IMR-90 (cell line): ENCODE results near the gene ANKMY2. TPM values are rescaled to one million over a fixed set of nuclear protein-coding genes. Genes with fewer than 3 reads are reported as not detected.

Experiments used
- ATAC-seq: fragments of 200-7000 bp; cut with Tn5 transposase; 2 replicates; pipeline ENCODE4 v1.9.1; 2020; ENCODE audit warnings: low read depth, mild to moderate bottlenecking, moderate library complexity
- BruUV-seq: library from RNA; stranded (reverse); fragments of 400-500 nt; replicated peaks from 2 replicates; lab custom pipeline; 2021; lab: Mats Ljungman, UMichigan
- CTCF ChIA-PET: fragments of 300-600 bp; formaldehyde crosslinking; extraction: SDS; loops from one replicate; lab custom pipeline; 2021; ENCODE audit warnings: antibody characterized with exemption; lab: Yijun Ruan, JAX
- POLR2A ChIA-PET: fragments of 300-600 bp; sonication (Branson Sonifier 250); formaldehyde crosslinking; loops from one replicate; lab custom pipeline; 2022; ENCODE audit warnings: antibody characterized with exemption; ENCODE audit not compliant: unreplicated experiment; lab: Charles Lee
- DNase-seq: peaks from one replicate; pipeline ENCODE4 v3.0.0; 2013
- H2AFZ ChIP-seq: replicated peaks from 2 replicates; pipeline ENCODE3; 2013; ENCODE audit warnings: low read length, mild to moderate bottlenecking; ENCODE audit not compliant: poor library complexity
- H2AK5ac ChIP-seq: 2 replicates; pipeline ENCODE4 v1.6.1; 2013; ENCODE audit warnings: low read depth, low read length, inconsistent platforms
- H2AK9ac ChIP-seq: replicated peaks from 2 replicates; pipeline ENCODE3; 2013; ENCODE audit warnings: mild to moderate bottlenecking, low read depth, low read length, moderate library complexity; ENCODE audit not compliant: poor library complexity
- H2BK120ac ChIP-seq: 2 replicates; pipeline ENCODE4 v1.6.1; 2013; ENCODE audit warnings: low read depth, low read length, inconsistent platforms
- H2BK15ac ChIP-seq: 3 replicates; pipeline ENCODE4 v1.6.1; 2013; ENCODE audit warnings: low read depth, low read length, inconsistent platforms
- H2BK20ac ChIP-seq: 2 replicates; pipeline ENCODE4 v1.6.1; 2013; ENCODE audit warnings: low read depth, mild to moderate bottlenecking, inconsistent platforms, low read length, moderate library complexity
- H2BK5ac ChIP-seq: 2 replicates; pipeline ENCODE4 v1.6.1; 2013; ENCODE audit warnings: mild to moderate bottlenecking, low read depth, low read length, inconsistent platforms; ENCODE audit not compliant: poor library complexity, severe bottlenecking
- H3K14ac ChIP-seq: replicated peaks from 2 replicates; pipeline ENCODE4 v1.6.1; 2013; ENCODE audit warnings: low read depth, low read length, inconsistent platforms
- H3K18ac ChIP-seq: 2 replicates; pipeline ENCODE4 v1.6.1; 2013; ENCODE audit warnings: low read depth, low read length, control low read depth
- H3K23ac ChIP-seq: 2 replicates; pipeline ENCODE4 v1.6.1; 2013; ENCODE audit warnings: low read depth, low read length, inconsistent platforms
- H3K27ac ChIP-seq: 2 replicates; pipeline ENCODE4 v1.5.1; 2013; ENCODE audit warnings: mild to moderate bottlenecking, control low read depth, low read length; ENCODE audit not compliant: insufficient read depth
- H3K27me3 ChIP-seq: 2 replicates; pipeline ENCODE4 v1.6.1; 2013; ENCODE audit warnings: low read length; ENCODE audit not compliant: control insufficient read depth, insufficient read depth
- H3K36me3 ChIP-seq: 2 replicates; pipeline ENCODE4 v1.6.1; 2013; ENCODE audit warnings: low read length, mixed read lengths; ENCODE audit not compliant: control insufficient read depth, insufficient read depth
- H3K4ac ChIP-seq: 2 replicates; pipeline ENCODE4 v1.6.1; 2013; ENCODE audit warnings: low read depth, low read length, inconsistent platforms
- H3K4me1 ChIP-seq: 2 replicates; pipeline ENCODE4 v1.6.1; 2013; ENCODE audit warnings: low read length, mixed read lengths; ENCODE audit not compliant: control insufficient read depth, insufficient read depth
- H3K4me2 ChIP-seq: 2 replicates; pipeline ENCODE4 v1.6.1; 2013; ENCODE audit warnings: low read depth, mild to moderate bottlenecking, control low read depth, low read length, moderate library complexity
- H3K4me3 ChIP-seq: 2 replicates; pipeline ENCODE4 v1.5.1; 2013; ENCODE audit warnings: low read depth, mild to moderate bottlenecking, control low read depth, low read length, moderate library complexity; ENCODE audit not compliant: insufficient read depth
- H3K56ac ChIP-seq: 2 replicates; pipeline ENCODE4 v1.6.1; 2013; ENCODE audit warnings: low read length, inconsistent platforms; ENCODE audit not compliant: insufficient read depth; ENCODE audit errors: extremely low read depth
- H3K79me1 ChIP-seq, 2 experiments: 2 replicates each; pipeline ENCODE4 v1.6.1; 2013; ENCODE audit warnings: low read length in 2 of 2, inconsistent platforms in 1 of 2, low read depth in 1 of 2
- H3K9ac ChIP-seq: 2 replicates; pipeline ENCODE4 v1.6.1; 2013; ENCODE audit warnings: low read depth, low read length, control low read depth
- H3K9me1 ChIP-seq: 2 replicates; pipeline ENCODE4 v1.6.1; 2013; ENCODE audit warnings: low read length, inconsistent platforms; ENCODE audit not compliant: insufficient read depth
- H3K9me3 ChIP-seq: 2 replicates; pipeline ENCODE4 v1.6.1; 2013; ENCODE audit warnings: low read length; ENCODE audit not compliant: control insufficient read depth, insufficient read depth
- H4K20me1 ChIP-seq: 2 replicates; pipeline ENCODE4 v1.6.1; 2013; ENCODE audit warnings: low read length, inconsistent platforms; ENCODE audit not compliant: insufficient read depth
- H4K5ac ChIP-seq: 2 replicates; pipeline ENCODE4 v1.6.1; 2013; ENCODE audit warnings: mild to moderate bottlenecking, low read depth, low read length, control low read depth
- H4K8ac ChIP-seq, 2 experiments: 2 replicates each; pipeline ENCODE4 v1.6.1; 2013; ENCODE audit warnings: low read depth in 2 of 2, low read length in 2 of 2, control low read depth in 1 of 2, inconsistent platforms in 1 of 2
- H4K91ac ChIP-seq: 2 replicates; pipeline ENCODE4 v1.6.1; 2013; ENCODE audit warnings: low read depth, low read length, inconsistent platforms; ENCODE audit not compliant: insufficient read depth
- BHLHE40 ChIP-seq: fragments of 150-350 bp; IDR thresholded peaks from 2 replicates; pipeline ENCODE4 v1.6.1; 2016; ENCODE audit warnings: mild to moderate bottlenecking, low read depth, low read length
- CEBPB ChIP-seq: IDR thresholded peaks from 2 replicates; pipeline ENCODE4 v1.6.1; 2012; ENCODE audit warnings: low read depth, low read length, improper control_type of control experiment
- CHD1 ChIP-seq: IDR thresholded peaks from 2 replicates; pipeline ENCODE4 v1.6.1; 2012; ENCODE audit warnings: low read depth, low read length, improper control_type of control experiment
- CTCF ChIP-seq: conservative IDR thresholded peaks from 2 replicates; pipeline ENCODE4 v1.5.1; 2012; ENCODE audit warnings: mild to moderate bottlenecking, low read depth, low read length, improper control_type of control experiment
- ELK1 ChIP-seq: fragments of 150-350 bp; IDR thresholded peaks from 2 replicates; pipeline ENCODE4 v1.6.1; 2016; ENCODE audit warnings: low read depth, mild to moderate bottlenecking, low read length, moderate library complexity, borderline replicate concordance
- FOS ChIP-seq: fragments of 150-350 bp; IDR thresholded peaks from 2 replicates; pipeline ENCODE4 v1.6.1; 2016; ENCODE audit warnings: low read depth, low read length
- MAFK ChIP-seq: IDR thresholded peaks from 2 replicates; pipeline ENCODE4 v1.6.1; 2012; ENCODE audit warnings: low read depth, low read length, improper control_type of control experiment
- MAZ ChIP-seq: IDR thresholded peaks from 2 replicates; pipeline ENCODE4 v1.6.1; 2012; ENCODE audit warnings: low read depth, mild to moderate bottlenecking, low read length, improper control_type of control experiment, moderate library complexity, borderline replicate concordance
- MXI1 ChIP-seq: IDR thresholded peaks from 2 replicates; pipeline ENCODE4 v1.6.1; 2012; ENCODE audit warnings: low read depth, mild to moderate bottlenecking, low read length, moderate library complexity, borderline replicate concordance
- NFE2L2 ChIP-seq: fragments of 150-350 bp; IDR thresholded peaks from 2 replicates; pipeline ENCODE4 v1.6.1; 2016; ENCODE audit warnings: low read depth, mild to moderate bottlenecking, low read length
- POLR2A ChIP-seq: IDR thresholded peaks from 2 replicates; pipeline ENCODE4 v1.6.1; 2012; ENCODE audit warnings: mild to moderate bottlenecking, low read depth, low read length
- RAD21 ChIP-seq: IDR thresholded peaks from 2 replicates; pipeline ENCODE4 v1.6.1; 2012; ENCODE audit warnings: low read length, improper control_type of control experiment
- RCOR1 ChIP-seq: IDR thresholded peaks from 2 replicates; pipeline ENCODE4 v1.6.1; 2012; ENCODE audit warnings: mild to moderate bottlenecking, low read length, improper control_type of control experiment; ENCODE audit not compliant: insufficient replicate concordance
- RFX5 ChIP-seq: IDR thresholded peaks from 2 replicates; pipeline ENCODE4 v1.8.0; 2012; ENCODE audit warnings: low read depth, mild to moderate bottlenecking, low read length, moderate library complexity
- SMC3 ChIP-seq: fragments of 150-350 bp; IDR thresholded peaks from 2 replicates; pipeline ENCODE4 v1.6.1; 2016; ENCODE audit warnings: low read depth, mild to moderate bottlenecking, antibody characterized with exemption, low read length, moderate library complexity
- WGBS, 2 experiments: methylation state at CpG; one replicate each; pipeline versions ENCODE4 v1.1.5 to v1.1.7; 2013; ENCODE audit warnings: missing lambda C conversion rate in 2 of 2; ENCODE audit not compliant: insufficient read length in 1 of 2; ENCODE audit errors: extremely low coverage in 2 of 2; 5-methylcytosine and 5-hydroxymethylcytosine counted together
- dilution Hi-C: fragments of 300-500 bp; cut with HindIII; formaldehyde crosslinking; loops from one replicate; pipeline ENCODE4 v1.14.3; 2018; ENCODE audit warnings: low sequenced_read_pairs; ENCODE audit not compliant: unreplicated experiment
- in situ Hi-C: fragments of 300-500 bp; cut with MboI; formaldehyde crosslinking; loops from 3 replicates; pipeline ENCODE4 v1.14.3; 2019; ENCODE audit warnings: low sequenced_read_pairs, inconsistent platforms, mixed read lengths
- intact Hi-C: fragments of 100-400 bp; cut with micrococcal nuclease; formaldehyde crosslinking; loops from 2 replicates; pipeline ENCODE4 v1.10.0; 2022
- polyA plus RNA-seq, 3 experiments: library from polyadenylated mRNA; depleted of rRNA; stranded (reverse); fragments of >200 nt; gene quantifications; 2 replicates each; pipeline ENCODE4 v1.2.3, GENCODE V29; 2012; ENCODE audit warnings: low replicate concordance in 1 of 3
- total RNA-seq: library from RNA; depleted of rRNA; stranded (reverse); fragments of >200 nt; gene quantifications from 2 replicates; pipeline ENCODE4 v1.2.3, GENCODE V29; 2012
- TF ChIP-seq, protein P1 (sequence below): fragments of 150-350 bp; IDR thresholded peaks from 2 replicates; pipeline ENCODE4 v1.6.1; 2017; ENCODE audit warnings: mild to moderate bottlenecking, antibody characterized with exemption, low read length, low read depth

Gene ANKMY2
- total and polyA plus RNA-seq, 2 of the 4 experiments (the other 2 are of a cell fraction), result 19.5 to 41.9 TPM

GRCh38 chr7:16675277-16675676 is 29.7 kb upstream of the ANKMY2 start:
- Histone ChIP-seq H2BK20ac (no peak overlapping the region), H2BK15ac (no peak overlapping the region; the same call in 2 of the 3 replicates), H3K4ac (no peak overlapping the region), H2AK5ac (no peak overlapping the region), H3K36me3 (peaks cover 7% of the 10 kb centered on the region), H3K23ac (no peak overlapping the region), H4K8ac (no peak overlapping the region), H4K20me1 (no peaks in the 10 kb centered on the region), H3K79me1 (peaks cover 8 to 29% of the 10 kb centered on the region in 2 experiments; a peak in 3 of 4 replicates), H4K91ac (no peak overlapping the region), H3K4me3 (no peak overlapping the region), H3K9ac (no peak overlapping the region), H2BK5ac (no peak overlapping the region), H3K14ac (no peak overlapping the region), H3K27me3 (no peaks in the 10 kb centered on the region), H2AFZ (no peak overlapping the region), H3K4me2 (no peak overlapping the region), H2AK9ac (no peak overlapping the region), H3K27ac (no peak overlapping the region), H3K9me1 (0 out of 2 replicates have a peak, but pooled peaks cover 3% of the 10 kb centered on the region), H2BK120ac (no peak overlapping the region), H4K5ac (no peak overlapping the region), H3K9me3 (no peaks in the 10 kb centered on the region), H3K4me1 (peaks cover 3% of the 10 kb centered on the region; the same call in 1 of the 2 replicates), H3K56ac (no peak overlapping the region), H3K18ac (no peak overlapping the region)
- POLR2A ChIA-PET, result no interaction called here
- no CpG with 5 or more reads among the region's 3 CpGs for WGBS, 2 experiments
- in situ Hi-C loops, result no loop called here
- CTCF ChIA-PET, result no interaction called here
- TF ChIP-seq MAZ, result no peak
- TF ChIP-seq ELK1, result no peak
- TF ChIP-seq RCOR1, result no peak
- TF ChIP-seq CEBPB, result no peak
- no peak for TF ChIP-seq POLR2A
- TF ChIP-seq RAD21, result no peak
- TF ChIP-seq MXI1, result no peak
- no peak for TF ChIP-seq BHLHE40
- TF ChIP-seq, protein P1, sequence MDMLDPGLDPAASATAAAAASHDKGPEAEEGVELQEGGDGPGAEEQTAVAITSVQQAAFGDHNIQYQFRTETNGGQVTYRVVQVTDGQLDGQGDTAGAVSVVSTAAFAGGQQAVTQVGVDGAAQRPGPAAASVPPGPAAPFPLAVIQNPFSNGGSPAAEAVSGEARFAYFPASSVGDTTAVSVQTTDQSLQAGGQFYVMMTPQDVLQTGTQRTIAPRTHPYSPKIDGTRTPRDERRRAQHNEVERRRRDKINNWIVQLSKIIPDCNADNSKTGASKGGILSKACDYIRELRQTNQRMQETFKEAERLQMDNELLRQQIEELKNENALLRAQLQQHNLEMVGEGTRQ, result no peak
- TF ChIP-seq RFX5, result no peak
- no peak for TF ChIP-seq MAFK
- no peak for TF ChIP-seq CTCF
- TF ChIP-seq SMC3, result no peak
- TF ChIP-seq NFE2L2, result no peak
- no peak for TF ChIP-seq CHD1
- TF ChIP-seq FOS, result no peak
- dilution Hi-C loops, result no loop called here
- no peak for ATAC-seq
- DNase-seq, result no peak
- intact Hi-C loops, result no loop called here
- BruUV-seq, result no TSS peak
